Endometrial microvascular endothelial cells (primary cell): ENCODE data around the gene PRR20A. TPM values are rescaled to one million over a fixed set of nuclear protein-coding genes. Genes with fewer than 3 reads are reported as not detected.
"Not testable (repeated sequence)": the region's sequence is repeated elsewhere in the genome, so short reads cannot be mapped to it uniquely, and the experiment has no call there.

Source experiments
- in situ Hi-C: cut with HindIII; loops from 2 replicates; pipeline ENCODE4 v1.10.0; 2017; ENCODE audit warnings: low sequenced_read_pairs, low pct_unique_long_range_greater_than_20kb; ENCODE audit errors: inconsistent ontology term
- total RNA-seq: library from RNA; depleted of rRNA; stranded (reverse); fragments of >200 nt; gene quantifications from one replicate; pipeline ENCODE4 v1.2.3, GENCODE V29; 2015; ENCODE audit errors: inconsistent ontology term

Gene PRR20A
- not detected for total RNA-seq

GRCh38 chr13:57140235-57140968 lies at the start of gene PRR20A:
PRR20A (plus strand) TSS chr13:57140918; CDS start chr13:57141305, 387 bp downstream.
- in situ Hi-C loops, result not testable (repeated sequence)

- in situ Hi-C loops, result no loop called here
These were observed 25.8 kb upstream of the PRR20A start for GRCh38 chr13:57114945-57115344.

GRCh38 chr13:57123681-57124080 lies 17.0 kb upstream of the PRR20A start:
- in situ Hi-C loops, result no loop called here

DNA sequence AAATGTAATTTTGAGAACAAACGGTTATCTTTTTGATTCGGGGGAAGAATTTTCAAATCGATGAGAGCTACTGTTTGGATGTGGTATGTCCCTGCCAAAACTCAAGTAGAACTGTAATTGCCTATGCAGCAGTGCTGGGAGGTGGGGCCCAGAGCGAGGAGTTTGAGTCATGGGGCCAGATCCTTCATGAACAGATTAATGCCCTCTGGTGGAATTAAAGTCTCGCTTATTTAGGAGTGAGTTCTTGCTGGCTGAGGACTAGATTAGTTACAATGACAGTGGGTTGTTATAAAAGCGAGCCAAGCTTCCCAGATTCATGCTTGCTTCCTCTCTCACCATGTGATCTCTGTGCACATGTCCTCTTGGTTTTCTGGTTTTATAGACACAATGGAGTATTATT lies 11.8 kb upstream of the PRR20A start:
- in situ Hi-C loops, result no loop called here

- in situ Hi-C loops, result no loop called here
These were observed 4.6 kb upstream of the PRR20A start for GRCh38 chr13:57136093-57136492.

DNA sequence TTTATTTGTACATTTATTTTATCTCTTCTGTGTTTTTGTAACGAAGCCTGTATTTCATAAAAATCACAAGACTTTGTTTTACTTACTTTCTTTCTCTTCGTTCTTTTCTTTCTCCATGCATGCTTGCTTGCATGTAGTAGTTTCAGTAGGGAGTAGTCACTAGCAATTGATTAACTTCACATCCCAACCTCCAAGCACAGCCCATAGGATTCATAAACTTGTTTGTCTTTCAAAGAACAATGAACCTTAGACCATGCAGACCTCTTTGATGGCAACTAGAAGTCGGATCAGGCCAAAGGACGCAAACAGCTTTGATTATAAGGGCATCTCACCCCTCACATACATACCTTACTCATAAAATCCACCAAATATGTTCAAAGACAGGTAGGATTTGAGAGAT lies 3.1 kb upstream of the PRR20A start:
- in situ Hi-C loops, result no loop called here

DNA sequence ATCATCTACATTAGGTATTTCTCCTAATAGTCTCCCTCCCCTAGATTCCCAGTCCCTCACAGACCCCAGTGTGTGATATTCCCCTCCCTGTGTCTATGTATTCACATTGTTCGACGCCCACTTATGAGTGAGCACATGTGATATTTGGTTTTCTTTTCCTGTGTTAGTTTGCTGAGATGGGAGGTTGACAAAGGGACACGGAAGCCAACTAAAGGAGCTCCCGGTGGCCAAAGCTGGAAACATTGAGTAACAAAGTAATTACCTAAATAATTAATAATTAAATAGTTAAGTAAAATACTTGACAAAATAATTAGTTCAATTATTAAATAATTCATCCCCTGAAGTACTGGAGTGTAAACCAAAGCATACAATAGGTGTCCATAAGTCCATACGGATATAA lies 1.7 kb upstream of the PRR20A start:
- in situ Hi-C loops, result no loop called here

- in situ Hi-C loops, result not testable (repeated sequence)
These were observed 937 bp upstream of the PRR20A start for GRCh38 chr13:57139781-57140180.

- in situ Hi-C loops, result not testable (repeated sequence)
These were observed 6.5 kb downstream of the PRR20A start, which contains the start of gene PRR20B for GRCh38 chr13:57147188-57147587. PRR20B (plus strand) TSS chr13:57147488; CDS start chr13:57147875, 387 bp downstream.

GRCh38 chr13:57148106-57148505 lies 7.4 kb downstream of the PRR20A start:
- in situ Hi-C loops, result not testable (repeated sequence)

DNA sequence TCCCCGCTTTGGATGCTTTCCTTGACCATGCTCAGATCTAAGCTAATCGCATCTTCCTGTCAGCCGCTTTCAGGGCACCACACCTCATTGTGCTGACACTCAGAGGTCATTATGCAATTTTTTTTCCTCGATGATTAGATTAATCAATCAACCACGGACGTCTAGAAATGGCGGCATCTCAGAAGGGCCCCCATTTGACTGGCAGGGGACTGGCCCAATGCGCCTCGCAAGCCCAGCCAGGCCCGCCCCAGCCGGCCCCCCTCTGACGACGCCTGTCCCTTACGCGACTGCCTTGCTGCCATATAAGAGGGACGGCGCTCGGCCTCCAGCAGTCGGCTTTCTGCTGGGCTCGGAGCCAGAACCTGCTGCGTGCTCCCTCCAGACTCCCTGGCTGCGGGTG lies 13.0 kb downstream of the PRR20A start, which contains the start of gene PRR20C:
PRR20C (plus strand) TSS at position 301 of the 400 bp plus-strand sequence. CDS start 387 bp downstream, outside the sequence.
- in situ Hi-C loops, result not testable (repeated sequence)

GRCh38 chr13:57160332-57160731 lies 19.6 kb downstream of the PRR20A start, which contains the start of gene PRR20D:
PRR20D (plus strand) TSS chr13:57160632; CDS start chr13:57161019, 387 bp downstream.
- in situ Hi-C loops, result not testable (repeated sequence)

GRCh38 chr13:57166897-57167296 lies 26.2 kb downstream of the PRR20A start, which contains the start of gene PRR20E:
PRR20E (plus strand) TSS chr13:57167197; CDS start chr13:57167584, 387 bp downstream.
- in situ Hi-C loops, result not testable (repeated sequence)

- in situ Hi-C loops, result no loop called here
These were observed 50.9 kb downstream of the PRR20A start for GRCh38 chr13:57191667-57192066.

Other genes with a start within 250 kb of the PRR20A start
- gene PRR20B, start 6.6 kb downstream of the PRR20A start, total RNA-seq, result not detected
- not detected for gene PRR20C, start 13.1 kb downstream of the PRR20A start, total RNA-seq
- not detected for gene PRR20D, start 19.7 kb downstream of the PRR20A start, total RNA-seq
- not detected for gene PRR20E, start 26.3 kb downstream of the PRR20A start, total RNA-seq